Mesothelial cell of epicardium (in vitro differentiated cells): Measurements from ENCODE around the gene MMP21. TPM values are rescaled to one million over a fixed set of nuclear protein-coding genes. Genes with fewer than 3 reads are reported as not detected.

ENCODE experiments used
- DNase-seq, 2 experiments: peaks; one replicate each; pipeline ENCODE4 v3.0.0; 2021; ENCODE audit warnings: low spot score in 2 of 2; ENCODE audit not compliant: unreplicated experiment in 2 of 2
- H3K27ac Mint-ChIP-seq: 2 replicates; pipeline ENCODE4 v1.8.0; 2021; ENCODE audit warnings: mixed read lengths
- H3K27me3 Mint-ChIP-seq: 2 replicates; pipeline ENCODE4 v1.8.0; 2021; ENCODE audit warnings: low read depth, mixed read lengths
- H3K36me3 Mint-ChIP-seq: 2 replicates; pipeline ENCODE4 v1.8.0; 2021; ENCODE audit warnings: mixed read lengths
- H3K4me1 Mint-ChIP-seq: 2 replicates; pipeline ENCODE4 v1.8.0; 2021; ENCODE audit warnings: mixed read lengths
- H3K4me3 Mint-ChIP-seq: 2 replicates; pipeline ENCODE4 v1.8.0; 2021; ENCODE audit warnings: mild to moderate bottlenecking, moderate library complexity, mixed read lengths
- H3K9me3 Mint-ChIP-seq: 2 replicates; pipeline ENCODE4 v1.8.0; 2021; ENCODE audit warnings: mixed read lengths
- total RNA-seq: library from RNA; stranded (reverse); gene quantifications from 3 replicates; pipeline ENCODE4 v1.2.1, GENCODE V29; 2021
- TF ChIP-seq, protein P1 (sequence below): fragments of 200-600 bp; sonication (generic); IDR thresholded peaks from one replicate; pipeline ENCODE4 v1.5.0; 2021; ENCODE audit warnings: antibody characterized with exemption; ENCODE audit not compliant: unreplicated experiment

MMP21 gene
- total RNA-seq, 1 donor from 2014 or later: 0.18 TPM

DNA sequence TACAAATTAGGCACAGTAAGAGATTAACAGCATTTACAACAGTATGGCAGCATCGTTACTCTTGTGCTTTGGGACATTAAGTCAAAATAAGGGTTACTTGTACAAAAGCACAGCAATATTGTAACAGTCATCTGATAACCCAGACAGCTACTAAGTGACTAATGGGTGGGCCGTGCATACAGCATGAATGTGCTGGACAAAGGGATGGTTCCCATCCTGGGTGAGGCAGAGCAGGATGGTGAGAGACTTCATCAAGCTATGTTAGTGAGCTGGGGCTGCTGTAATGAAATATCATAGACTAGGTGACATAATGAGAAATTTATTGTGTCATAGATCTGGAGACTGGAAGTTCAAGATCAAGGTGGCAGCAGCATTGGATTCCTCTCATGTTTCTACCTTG, 30.7 kb downstream of the MMP21 start:
- Mint-ChIP-seq H3K27ac (no peak overlapping the region), H3K4me3 (no peak overlapping the region), H3K4me1 (no peaks in the 10 kb centered on the region), H3K36me3 (peaks cover 53% of the 10 kb centered on the region), H3K27me3 (no peaks in the 10 kb centered on the region), H3K9me3 (no peaks in the 10 kb centered on the region)
- no peak for DNase-seq
- TF ChIP-seq, protein P1, sequence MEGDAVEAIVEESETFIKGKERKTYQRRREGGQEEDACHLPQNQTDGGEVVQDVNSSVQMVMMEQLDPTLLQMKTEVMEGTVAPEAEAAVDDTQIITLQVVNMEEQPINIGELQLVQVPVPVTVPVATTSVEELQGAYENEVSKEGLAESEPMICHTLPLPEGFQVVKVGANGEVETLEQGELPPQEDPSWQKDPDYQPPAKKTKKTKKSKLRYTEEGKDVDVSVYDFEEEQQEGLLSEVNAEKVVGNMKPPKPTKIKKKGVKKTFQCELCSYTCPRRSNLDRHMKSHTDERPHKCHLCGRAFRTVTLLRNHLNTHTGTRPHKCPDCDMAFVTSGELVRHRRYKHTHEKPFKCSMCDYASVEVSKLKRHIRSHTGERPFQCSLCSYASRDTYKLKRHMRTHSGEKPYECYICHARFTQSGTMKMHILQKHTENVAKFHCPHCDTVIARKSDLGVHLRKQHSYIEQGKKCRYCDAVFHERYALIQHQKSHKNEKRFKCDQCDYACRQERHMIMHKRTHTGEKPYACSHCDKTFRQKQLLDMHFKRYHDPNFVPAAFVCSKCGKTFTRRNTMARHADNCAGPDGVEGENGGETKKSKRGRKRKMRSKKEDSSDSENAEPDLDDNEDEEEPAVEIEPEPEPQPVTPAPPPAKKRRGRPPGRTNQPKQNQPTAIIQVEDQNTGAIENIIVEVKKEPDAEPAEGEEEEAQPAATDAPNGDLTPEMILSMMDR: no peak

DNA sequence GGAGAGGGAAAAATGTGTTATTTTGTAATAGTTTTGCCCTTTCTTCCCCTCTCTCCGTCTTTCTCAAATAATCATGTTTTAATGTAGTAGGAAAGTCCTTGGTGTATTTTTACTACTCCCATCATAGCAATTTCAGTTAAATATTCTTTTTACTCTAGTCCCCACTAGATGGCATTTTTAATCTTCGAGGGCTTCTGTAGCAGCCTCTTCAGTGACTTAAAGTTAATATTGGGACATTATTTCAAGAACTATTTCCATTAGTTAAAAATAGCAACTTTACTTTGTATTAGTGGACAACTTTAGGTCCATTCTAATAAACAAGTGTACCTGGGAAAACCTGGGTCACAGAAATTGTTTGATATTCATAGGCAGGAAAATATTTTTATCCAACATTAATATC, 33.2 kb downstream of the MMP21 start:
- H3K27ac Mint-ChIP-seq: no peak overlapping the region
- no peak for DNase-seq
- H3K27me3 Mint-ChIP-seq: no peaks in the 10 kb centered on the region
- no peaks in the 10 kb centered on the region for H3K9me3 Mint-ChIP-seq
- H3K4me1 Mint-ChIP-seq: no peaks in the 10 kb centered on the region
- TF ChIP-seq, protein P1: no peak
- H3K36me3 Mint-ChIP-seq: peaks cover 53% of the 10 kb centered on the region
- no peak overlapping the region for H3K4me3 Mint-ChIP-seq

DNA sequence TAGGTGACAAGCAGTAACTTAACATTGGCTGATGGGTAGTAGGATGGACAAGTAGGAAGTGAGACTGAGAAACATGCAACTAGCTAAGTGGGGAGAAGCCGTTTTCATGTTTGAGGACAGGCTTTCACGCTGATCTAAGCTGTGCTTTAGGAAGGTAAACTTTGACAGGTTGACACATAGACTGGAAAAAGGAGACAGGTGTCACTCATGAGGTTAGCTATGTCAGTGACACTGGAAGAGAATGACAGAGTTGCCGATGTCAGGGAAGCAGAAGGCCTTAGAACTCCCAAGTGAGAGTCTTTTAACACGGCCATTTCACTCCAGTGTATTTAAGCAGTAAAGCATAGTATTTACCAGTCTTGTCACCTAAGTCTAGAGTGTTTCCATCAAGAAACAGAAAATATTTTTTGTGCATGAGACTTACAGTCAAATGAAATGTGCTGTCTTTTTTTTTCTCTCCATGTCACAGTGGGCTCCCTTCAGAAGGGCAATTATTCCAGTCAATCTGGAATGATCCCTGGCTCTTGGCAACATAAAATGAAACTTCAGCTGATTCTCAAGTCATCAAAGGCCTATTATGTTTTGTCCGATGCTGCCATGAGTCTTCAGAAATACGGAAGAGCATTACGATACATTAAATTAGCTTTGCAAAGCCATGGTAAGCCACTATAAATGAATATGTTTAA, 35.5 kb downstream of the MMP21 start:
- Mint-ChIP-seq H3K27ac (no peak overlapping the region), H3K27me3 (no peaks in the 10 kb centered on the region), H3K4me1 (no peaks in the 10 kb centered on the region), H3K9me3 (no peaks in the 10 kb centered on the region), H3K36me3 (peaks cover 61% of the 10 kb centered on the region), H3K4me3 (no peak overlapping the region)
- TF ChIP-seq, protein P1: no peak
- DNase-seq: no peak

DNA sequence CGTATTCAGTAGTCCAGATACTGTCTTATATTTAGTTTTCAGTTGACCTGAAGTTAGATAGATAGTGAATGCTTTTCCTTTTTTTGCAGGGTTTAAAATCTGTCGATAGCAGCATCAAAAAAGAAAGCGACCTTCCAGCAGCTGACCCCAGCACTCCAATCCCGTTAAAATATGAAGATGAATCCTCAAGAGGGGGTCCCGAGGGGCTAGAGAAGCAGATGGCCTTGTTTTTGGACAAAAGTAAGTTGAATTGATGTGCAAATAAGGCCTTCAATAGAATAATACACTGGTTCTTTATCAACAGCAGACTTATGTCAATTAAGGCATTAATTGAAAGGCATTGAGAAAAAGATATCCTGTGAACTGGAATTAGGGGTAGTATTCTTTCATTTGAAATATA, 37.4 kb downstream of the MMP21 start:
- no peaks in the 10 kb centered on the region for H3K27me3 Mint-ChIP-seq
- no peak overlapping the region for H3K4me3 Mint-ChIP-seq
- no peaks in the 10 kb centered on the region for H3K9me3 Mint-ChIP-seq
- TF ChIP-seq, protein P1: no peak
- H3K36me3 Mint-ChIP-seq: peaks cover 55% of the 10 kb centered on the region
- H3K4me1 Mint-ChIP-seq: no peaks in the 10 kb centered on the region
- H3K27ac Mint-ChIP-seq: no peak overlapping the region
- no peak for DNase-seq

DNA sequence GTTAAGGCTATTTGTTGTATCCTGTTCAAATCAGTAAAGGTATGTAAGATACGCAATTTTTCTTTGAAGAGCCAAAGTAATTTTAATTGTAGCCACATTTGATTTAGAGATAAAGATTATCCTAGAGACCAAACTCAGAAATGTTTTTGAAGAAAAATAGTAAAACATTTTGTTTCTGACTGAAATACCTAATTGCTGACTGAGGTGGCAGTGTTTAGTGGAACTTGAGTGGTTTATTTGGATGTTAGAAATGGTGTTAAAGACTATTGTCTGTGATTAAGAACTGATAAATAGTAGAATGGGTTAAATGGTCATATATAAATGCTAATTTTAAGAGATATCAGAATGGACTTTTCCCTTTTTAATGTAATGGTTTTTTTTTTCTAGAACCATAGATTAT, 40.8 kb downstream of the MMP21 start:
- Mint-ChIP-seq H3K27ac (no peak overlapping the region), H3K27me3 (no peaks in the 10 kb centered on the region), H3K4me3 (no peak overlapping the region), H3K9me3 (no peaks in the 10 kb centered on the region), H3K4me1 (no peaks in the 10 kb centered on the region), H3K36me3 (peaks cover 52% of the 10 kb centered on the region)
- DNase-seq: no peak
- TF ChIP-seq, protein P1: peak; percentile 25
